ENCODE measurements around the gene ZCCHC14.

- TF ChIP-seq CTCF (IDR thresholded peaks at IDR 0.05) (no peak), POLR2A (IDR thresholded peaks at IDR 0.05) (no peak), EP300 (IDR thresholded peaks at IDR 0.05) (no peak), POLR2AphosphoS5 (IDR thresholded peaks at IDR 0.05) (no peak)
Observed at GRCh38 chr16:87492291-87492630, 563 bp downstream of the ZCCHC14 start.

Data from upper lobe of left lung (tissue), 4 donors.